ELF-1 (cell line): Measurements from ENCODE around the gene UBE2E3.
"Not testable (repeated sequence)": the region's sequence is repeated elsewhere in the genome, so short reads cannot be mapped to it uniquely, and the experiment has no call there.

Experiments
- DNase-seq: peaks from one replicate; pipeline ENCODE4 v3.0.0-alpha.2; 2016; ENCODE audit warnings: low read depth, low spot score

The UBE2E3 gene

DNA sequence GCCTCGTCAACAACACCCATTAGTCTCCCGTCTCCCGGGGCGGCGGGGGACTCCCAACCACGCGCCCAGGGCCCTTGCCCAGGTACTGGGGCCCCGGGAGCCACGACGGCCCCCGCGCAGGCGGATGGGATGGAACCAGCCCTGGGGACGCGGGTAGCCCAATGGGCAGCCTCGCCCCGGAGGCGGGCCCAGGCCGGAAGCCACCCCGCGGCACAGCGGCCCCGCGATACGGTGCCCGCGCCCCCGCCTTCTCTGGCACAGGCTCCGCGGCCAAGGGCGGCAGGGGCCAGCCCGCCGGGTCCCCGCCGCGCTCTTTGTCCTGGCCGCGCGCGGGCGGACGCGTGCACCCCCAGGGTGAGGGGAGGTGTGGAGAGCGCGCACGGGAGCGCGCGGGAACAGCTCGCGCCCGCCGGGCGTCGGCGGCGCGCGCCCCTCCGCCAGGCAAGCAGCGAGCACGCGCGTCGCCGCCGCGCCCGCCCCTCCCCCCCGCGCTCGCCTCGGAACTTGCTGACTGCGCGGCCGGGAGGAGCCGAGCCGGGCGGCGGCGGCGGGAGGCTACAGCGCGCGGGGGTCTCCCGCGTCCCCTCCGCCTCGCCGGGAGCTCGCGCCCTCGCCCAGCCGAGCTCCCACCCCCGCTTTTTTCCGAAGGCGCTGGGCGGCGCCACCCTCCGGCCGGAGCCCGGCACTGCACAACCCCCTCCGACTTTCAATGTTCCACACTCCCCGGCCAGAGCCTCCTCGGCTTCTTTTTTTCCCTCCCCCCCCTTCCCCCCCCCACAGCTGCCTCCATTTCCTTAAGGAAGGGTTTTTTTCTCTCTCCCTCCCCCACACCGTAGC is at the start of gene UBE2E3:
TSS of gene UBE2E3 (plus strand) at position 500 of the 837 bp plus-strand sequence. CDS start 1,438 bp downstream, outside the sequence.
- DNase-seq, result peak; percentile 90

DNA sequence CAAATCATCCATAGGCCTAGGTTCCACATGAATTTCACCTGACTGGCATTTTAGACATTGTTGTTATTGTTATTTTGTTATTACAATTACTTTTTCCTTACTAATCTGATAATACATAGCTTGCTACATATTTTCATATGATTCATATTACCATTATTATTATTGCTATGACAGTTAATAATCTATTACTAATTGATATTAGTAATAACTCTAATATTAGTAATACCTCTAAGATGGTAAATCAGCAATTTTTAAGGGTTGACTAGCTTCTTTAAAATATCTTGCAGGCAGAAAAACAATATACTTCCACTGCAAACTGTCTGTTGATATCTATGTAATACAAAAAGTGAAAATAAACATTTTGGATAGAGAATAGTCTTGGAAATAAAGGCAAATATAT is 48.6 kb upstream of the UBE2E3 start:
- no peak for DNase-seq

GRCh38 chr2:180933332-180933731 is 47.1 kb upstream of the UBE2E3 start:
- no peak for DNase-seq

DNA sequence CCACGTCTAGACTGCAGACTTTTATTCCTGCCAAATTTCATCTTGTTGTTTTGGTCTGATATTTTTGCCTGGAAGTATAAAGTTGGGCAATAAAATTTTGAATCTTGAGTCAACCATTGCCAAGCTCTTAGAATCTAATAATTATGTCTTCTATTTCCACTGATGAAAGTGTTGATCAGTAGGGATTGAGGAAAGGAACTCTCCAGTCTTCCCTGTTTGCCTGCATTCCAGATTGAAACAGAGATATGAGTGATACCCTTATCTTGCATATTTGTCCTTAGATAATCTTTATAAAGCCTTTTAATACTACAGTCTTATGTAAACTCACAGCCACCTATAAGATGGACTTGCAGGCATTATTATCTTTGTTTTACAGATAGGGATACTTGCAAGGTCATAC is 45.5 kb upstream of the UBE2E3 start:
- no peak for DNase-seq

- not testable (repeated sequence) for DNase-seq
Observed at GRCh38 chr2:180937480-180937879, 42.9 kb upstream of the UBE2E3 start.

GRCh38 chr2:180938451-180938850 is 42.0 kb upstream of the UBE2E3 start:
- DNase-seq, result no peak

DNA sequence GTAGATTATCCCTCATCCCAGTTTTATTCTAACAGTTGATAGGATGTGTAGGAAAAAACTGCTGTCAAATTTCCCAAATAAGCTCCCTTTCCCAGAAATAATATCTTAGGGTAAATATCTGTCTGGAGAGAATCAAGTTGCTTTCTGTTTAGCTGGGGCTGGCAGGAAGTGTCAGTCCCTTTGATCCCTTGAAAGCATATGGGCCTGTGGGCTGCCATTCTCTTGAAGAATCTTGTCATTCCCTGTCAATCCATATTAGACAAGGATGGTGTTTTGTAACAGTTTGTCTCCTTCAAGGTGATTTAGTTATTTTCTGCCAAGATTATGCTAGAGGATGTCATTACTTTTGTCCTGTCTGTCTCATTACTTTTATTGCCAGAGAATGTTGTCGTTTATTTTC is 37.1 kb upstream of the UBE2E3 start:
- no peak for DNase-seq

DNA sequence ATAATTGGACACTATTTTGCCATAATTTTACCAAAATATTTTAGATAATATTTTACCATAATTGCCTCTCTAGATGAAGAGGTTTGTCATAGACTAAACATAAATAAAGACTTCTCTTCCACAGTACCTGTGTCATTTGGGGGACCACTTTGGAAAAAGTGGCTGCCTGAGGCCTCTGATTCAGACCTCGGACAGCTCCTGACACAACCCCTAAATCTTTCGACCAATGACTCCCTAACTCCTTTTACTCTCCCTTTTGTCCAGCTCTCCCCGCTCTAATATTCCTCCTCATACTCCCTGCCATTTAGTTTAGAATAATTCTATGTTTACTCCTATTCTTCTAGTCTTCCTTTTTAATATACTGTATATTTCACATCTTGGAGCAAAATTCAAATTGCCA is 36.0 kb upstream of the UBE2E3 start:
- DNase-seq, result no peak

DNA sequence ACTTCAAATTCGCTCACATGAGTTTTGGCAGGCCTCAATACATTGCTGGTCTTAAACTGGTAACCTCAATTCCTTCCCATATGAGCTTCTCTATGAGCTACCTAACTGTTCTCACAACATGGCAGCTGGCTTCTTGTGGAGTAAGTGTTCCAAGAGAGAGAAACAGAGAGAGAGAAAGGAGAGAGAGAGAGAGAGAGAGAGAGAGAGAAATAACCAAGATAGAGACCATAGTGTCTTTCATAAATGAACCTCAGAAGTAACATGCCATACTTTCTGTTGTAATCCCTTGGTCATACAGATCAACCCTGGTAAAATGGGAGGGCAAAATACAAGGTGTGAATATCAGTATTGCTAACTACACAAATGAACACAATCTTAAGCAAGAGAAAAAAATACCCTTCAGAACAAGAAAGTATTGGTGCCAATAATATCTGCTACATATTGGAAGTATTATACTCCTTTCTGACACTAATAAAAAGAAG is 33.2 kb upstream of the UBE2E3 start:
- DNase-seq, result no peak

DNA sequence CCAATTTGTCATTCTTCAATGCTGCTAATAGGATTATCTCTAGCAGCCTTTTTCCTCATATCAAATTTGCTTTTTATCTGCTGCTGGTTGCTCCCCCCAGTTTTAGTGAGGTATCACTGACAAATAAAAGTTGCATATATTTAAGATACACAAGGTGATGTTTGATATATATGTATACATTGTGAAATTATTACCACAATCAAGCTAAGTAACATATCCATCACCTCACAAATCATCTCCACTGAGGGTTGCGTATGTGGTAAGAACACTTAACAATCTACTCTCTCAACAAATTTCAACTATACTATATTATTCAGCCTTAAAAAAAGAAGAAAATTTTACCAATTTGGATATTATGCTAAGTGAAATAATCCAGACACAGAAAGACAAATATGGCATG is 30.5 kb upstream of the UBE2E3 start:
- DNase-seq, result no peak

- DNase-seq, result no peak
Observed at GRCh38 chr2:180952082-180952481, 28.3 kb upstream of the UBE2E3 start.

- DNase-seq, result no peak
Observed at GRCh38 chr2:180952731-180953336, 27.6 kb upstream of the UBE2E3 start.

GRCh38 chr2:180953550-180953949 is 26.9 kb upstream of the UBE2E3 start:
- no peak for DNase-seq

DNA sequence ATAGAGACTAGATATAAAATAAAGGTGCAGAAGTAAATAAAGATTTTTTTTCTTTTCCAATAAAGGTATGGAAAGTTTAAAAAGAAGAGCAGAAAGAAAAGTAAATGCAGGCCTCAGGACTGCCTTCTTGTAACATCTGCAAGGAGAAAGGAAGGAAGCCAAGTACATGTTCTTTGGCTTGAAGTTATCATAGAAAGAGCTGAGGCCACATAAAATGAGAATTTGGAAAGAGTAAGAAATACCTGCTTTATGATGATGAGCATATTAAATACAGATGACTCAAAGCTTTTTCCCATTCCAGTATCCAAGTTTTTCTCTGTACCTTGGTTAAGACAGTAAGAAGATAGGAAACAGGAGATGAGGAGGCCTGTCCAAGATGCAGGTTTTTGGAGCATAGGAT is 25.3 kb upstream of the UBE2E3 start:
- no peak for DNase-seq

- no peak for DNase-seq
Observed at GRCh38 chr2:180959787-180960186, 20.6 kb upstream of the UBE2E3 start.

DNA sequence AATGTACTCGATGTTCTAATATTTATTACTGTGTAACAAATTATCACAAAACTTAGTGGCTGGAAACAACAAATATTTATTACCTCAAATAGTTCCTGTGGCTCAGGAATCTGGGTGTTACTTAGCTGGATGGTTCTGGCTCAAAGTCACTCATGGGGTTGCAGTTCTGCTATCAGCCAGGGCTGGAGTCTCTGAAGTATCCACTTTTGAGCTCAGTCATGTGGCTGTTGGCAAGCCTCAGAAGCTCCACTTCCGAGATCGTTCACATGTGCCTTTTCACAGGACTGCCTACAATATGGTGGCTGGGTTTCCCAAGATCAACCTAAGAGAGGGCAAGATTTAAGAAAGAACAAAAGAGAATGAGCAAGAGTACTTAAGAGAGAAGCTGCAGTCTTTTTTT is 19.4 kb upstream of the UBE2E3 start:
- DNase-seq, result no peak

DNA sequence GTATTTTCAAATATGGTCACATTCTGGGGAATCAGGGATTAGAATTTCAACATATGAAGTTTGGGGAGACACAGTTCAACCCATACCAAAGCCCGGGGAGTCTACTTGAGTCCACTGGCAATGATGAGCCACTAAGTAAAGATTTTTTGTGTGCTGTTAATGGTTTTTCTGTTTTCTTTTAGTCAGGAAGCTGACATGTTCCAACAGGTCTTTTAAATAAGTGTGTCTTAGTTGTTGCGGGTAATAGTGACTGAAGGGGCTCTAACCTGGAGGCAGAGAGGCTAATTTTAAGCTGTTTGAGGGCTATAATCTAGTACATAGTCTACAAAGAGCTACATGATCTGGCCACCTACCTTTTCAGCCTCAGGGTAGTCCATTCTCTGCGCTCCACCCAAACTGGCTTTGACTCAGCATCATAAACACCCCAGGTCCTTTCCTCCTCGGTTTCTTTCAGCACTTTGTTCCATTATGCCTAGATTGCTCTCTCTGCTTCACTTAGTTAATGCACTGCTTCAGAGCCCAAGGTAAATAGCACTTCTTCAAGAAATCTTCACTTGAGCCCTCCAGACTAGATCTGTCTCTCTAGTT is 17.6 kb upstream of the UBE2E3 start:
- peak; percentile 58 for DNase-seq

DNA sequence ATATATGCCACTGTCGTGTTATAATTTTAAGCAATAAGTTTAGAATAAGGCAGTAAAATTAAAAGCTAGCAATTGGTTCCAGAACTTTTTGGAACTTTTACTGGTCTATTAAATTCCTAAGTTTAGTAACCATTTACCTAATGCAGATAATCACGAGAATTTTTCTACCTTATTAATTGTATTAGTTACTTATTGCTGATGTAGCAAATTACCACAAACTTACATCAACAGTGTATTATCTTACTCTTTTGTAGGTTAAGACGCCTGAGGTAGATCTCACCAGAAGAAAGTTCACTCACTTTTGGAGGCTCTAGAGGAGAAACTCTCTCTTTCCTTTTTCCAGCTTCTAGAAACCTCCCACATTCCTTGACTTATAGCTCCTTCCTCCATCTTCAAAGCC is 14.0 kb upstream of the UBE2E3 start:
- DNase-seq, result no peak

DNA sequence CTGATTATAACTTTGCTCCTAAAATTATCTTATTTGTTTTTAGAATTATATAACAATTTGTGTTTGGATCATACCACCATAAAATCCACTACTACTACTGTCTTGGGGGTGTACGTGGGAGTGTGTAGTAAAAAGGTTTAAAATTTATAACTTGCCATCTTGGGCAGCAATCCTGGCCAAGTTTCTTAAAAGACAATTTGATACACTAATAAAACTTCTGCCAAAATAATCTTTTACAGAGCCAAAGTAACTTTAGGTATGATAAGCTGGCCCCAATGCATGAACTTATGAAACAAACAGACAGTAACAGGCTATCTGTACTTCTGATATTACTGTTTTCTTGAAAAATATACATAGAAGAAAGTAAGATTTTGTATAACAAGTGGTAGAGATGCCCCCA is 11.3 kb upstream of the UBE2E3 start:
- no peak for DNase-seq

DNA sequence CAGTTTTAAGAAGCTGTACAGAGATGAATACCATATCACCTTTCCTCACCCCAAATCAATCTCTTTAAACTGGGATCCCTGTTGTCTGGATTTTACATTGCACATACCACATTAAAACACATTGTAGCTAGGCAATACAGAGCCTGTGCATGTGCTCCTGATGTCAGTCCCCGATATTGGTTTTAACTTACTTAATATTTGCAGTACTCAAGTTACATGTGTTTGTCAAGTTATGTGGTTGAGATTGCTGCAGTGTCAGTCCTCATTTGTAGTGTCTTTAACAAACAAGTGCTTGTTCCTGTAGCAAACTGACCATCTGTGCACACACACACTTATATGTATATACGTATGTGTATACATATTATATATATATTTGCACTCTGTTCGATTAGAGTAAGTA is 10.4 kb upstream of the UBE2E3 start:
- no peak for DNase-seq

GRCh38 chr2:180971811-180972210 is 8.6 kb upstream of the UBE2E3 start:
- no peak for DNase-seq

- no peak for DNase-seq
Observed at GRCh38 chr2:180975585-180975984, 4.8 kb upstream of the UBE2E3 start.
